22Rv1 (cell line): ENCODE measurements around the gene CD164L2.

Experiments
- H3K27ac ChIP-seq: fragments of 450-650 bp; 2 replicates; pipeline ENCODE4 v1.5.1; 2017
- ZFX ChIP-seq: fragments of 450-650 bp; IDR thresholded peaks from 2 replicates; pipeline ENCODE4 v1.6.1; 2017; ENCODE audit warnings: antibody characterized with exemption, borderline replicate concordance
- TF ChIP-seq, protein P1 (sequence below): fragments of 450-650 bp; IDR thresholded peaks from 2 replicates; pipeline ENCODE4 v1.5.1; 2017; ENCODE audit warnings: mild to moderate bottlenecking

CD164L2 gene

DNA sequence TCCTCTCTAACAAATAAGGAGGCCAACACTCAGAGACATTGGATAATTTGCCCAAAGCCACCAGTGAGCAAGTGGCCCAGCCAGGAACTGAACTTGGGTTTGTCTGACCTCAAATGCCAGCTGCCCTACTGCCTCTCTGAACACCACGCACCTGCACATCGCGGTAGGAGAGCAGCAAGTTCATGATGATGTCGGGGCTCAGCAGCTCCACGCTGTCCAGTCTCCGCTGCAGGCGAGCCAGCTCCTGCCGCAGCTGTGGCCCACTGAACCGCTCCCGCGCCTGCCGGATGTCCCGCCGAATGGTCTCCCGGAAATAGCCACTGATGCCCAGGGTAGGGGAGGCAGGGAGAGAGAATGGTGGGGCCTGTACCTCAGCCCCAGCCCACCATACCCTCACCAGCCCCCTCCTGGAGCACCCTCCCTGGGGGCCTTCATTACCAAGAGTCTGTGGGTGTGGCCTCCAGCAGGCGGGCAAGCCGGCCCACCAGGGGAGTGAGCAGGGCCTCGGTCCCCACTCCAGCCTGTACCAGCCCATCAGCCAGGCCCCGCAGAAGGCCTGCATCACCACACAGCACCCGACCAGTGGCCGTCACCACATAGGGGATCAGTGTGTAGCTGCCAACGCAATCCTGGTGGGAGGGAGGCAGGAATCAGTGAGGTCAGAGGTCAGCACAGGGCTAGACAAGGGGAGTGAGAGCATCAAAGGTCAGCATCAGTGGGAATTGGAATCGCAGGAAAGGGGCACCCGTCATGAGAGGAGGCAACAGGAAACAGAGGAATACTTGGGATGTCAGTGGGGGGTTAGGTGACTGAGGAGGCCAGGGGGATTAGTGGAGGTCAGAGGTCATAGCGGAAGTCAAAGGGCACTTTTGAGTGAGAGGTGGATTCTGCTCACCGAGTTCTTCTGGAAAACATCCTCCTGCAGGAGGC lies 19.1 kb downstream of the CD164L2 start:
- H3K27ac ChIP-seq = no peak overlapping the region
- TF ChIP-seq, protein P1, sequence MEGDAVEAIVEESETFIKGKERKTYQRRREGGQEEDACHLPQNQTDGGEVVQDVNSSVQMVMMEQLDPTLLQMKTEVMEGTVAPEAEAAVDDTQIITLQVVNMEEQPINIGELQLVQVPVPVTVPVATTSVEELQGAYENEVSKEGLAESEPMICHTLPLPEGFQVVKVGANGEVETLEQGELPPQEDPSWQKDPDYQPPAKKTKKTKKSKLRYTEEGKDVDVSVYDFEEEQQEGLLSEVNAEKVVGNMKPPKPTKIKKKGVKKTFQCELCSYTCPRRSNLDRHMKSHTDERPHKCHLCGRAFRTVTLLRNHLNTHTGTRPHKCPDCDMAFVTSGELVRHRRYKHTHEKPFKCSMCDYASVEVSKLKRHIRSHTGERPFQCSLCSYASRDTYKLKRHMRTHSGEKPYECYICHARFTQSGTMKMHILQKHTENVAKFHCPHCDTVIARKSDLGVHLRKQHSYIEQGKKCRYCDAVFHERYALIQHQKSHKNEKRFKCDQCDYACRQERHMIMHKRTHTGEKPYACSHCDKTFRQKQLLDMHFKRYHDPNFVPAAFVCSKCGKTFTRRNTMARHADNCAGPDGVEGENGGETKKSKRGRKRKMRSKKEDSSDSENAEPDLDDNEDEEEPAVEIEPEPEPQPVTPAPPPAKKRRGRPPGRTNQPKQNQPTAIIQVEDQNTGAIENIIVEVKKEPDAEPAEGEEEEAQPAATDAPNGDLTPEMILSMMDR = no peak
- no peak for TF ChIP-seq ZFX

DNA sequence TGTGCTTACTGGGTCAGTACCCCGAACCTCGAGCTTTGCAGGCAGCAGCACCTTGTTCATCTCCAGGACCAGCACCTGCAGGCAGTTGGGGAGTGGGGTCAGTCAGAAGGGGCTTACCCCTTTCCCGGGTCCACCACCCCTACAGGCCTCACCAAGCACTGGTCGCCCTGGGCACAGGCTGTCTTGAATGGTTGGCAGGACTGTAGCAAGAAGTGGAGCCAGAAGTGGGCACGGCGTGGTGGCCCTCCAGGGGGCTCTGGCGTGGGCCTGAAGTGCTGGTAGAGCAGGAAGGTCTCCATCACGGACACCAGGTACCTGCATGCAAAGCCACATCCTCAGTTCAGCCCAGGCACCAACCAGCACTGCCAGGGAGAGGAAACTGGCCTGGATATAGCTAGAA lies 21.6 kb downstream of the CD164L2 start:
- TF ChIP-seq, protein P1 = no peak
- no peak overlapping the region for H3K27ac ChIP-seq

DNA sequence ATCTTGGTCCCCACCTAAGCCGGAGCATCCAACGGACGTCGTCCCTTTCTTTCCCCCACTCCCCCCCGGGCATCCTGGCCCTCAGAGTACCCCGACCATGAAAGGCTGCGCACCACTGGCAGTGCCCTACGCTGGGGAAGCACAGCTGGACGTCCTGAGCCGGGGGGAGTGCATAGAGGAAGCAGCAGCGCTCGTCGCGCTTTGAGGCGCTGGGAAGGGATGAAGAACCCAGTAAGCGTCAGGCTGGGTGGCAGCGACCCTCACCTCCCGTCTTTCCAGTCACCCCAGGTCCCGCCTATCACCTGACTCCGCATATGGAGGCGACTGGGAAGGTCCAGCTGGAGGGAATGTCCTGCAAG lies 22.1 kb downstream of the CD164L2 start:
- no peak for TF ChIP-seq ZFX
- TF ChIP-seq, protein P1 = no peak
- no peak overlapping the region for H3K27ac ChIP-seq

DNA sequence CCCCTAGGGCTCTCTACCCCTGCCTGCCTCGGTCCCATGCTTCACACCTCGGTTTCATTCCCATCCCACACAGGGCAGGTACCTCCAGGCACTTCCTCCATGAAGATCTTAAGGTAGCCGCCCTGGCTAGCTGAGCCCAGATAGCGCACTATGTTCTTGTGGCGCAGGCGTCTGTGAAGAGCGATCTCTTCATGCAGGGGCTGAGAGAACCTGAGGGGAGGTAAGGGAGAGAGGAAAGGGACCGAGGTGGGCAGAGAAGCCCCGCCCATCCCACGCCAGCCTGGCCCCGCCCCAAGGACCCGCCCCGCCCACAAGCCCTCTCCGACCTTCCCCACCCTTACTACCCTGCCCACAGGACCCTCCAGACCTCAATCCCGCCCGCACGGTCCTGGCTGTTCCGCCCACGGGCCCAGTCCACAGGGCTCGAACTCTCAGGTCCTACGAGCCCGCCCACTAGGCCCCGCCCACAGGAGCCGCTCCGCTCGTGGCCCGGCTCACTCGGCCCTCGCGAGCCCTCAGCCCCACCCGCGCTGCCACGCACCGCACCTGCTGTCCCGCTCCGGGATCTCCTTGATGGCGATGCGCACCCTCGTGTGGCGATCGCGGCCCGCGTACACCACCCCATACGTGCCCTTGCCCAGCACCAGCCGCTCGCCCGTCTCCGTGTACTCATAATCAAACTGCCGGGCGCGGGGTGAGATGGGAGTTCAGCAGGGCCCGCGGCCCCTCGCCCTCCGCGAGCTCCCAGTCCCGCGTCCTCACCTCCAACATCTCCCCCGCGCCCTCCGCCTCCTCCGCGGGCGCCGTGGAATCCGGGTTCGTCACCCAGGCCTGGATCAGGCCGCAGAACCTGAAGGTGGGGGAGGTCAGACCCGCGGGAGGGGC lies 22.7 kb downstream of the CD164L2 start:
- H3K27ac ChIP-seq = no peak overlapping the region

DNA sequence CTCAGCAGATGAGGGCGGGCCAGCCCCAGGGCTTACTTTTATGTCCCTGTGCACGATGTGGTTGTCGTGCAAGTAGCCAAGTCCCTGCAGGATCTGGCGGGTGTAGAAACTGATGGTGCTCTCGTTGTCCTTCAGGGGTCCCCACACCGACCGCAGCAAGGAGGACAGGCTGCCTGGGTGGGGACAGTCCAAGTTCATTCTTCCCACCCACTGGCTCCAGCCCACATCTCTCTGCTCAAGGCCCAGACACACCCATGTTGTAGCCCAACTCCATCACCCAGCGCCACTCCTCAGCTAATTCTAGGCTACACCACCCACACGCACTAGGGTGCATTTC lies 23.3 kb downstream of the CD164L2 start:
- no peak overlapping the region for H3K27ac ChIP-seq
- no peak for TF ChIP-seq ZFX

More for the DNA sequence above, 22.7 kb downstream of the CD164L2 start:
- no peak for TF ChIP-seq ZFX
- TF ChIP-seq, protein P1 = no peak

DNA sequence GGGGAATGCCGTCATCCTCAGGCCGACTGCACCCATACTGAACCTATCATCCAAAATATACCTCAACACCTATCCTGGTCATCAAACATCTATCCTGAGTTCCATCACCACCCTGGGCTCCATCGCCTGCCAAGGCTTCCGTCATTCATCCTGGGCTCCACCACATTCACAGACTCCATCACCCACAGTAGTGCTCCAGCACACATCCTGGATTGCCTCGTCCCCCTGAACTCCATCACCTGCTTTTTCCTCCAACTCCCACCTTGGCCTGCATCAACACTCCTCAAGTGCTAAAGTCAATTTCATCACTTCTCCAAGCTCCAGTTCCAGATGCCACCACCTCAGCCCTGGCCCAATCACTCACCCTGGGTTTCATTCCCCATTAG lies 24.2 kb downstream of the CD164L2 start:
- TF ChIP-seq ZFX = no peak
- TF ChIP-seq, protein P1 = no peak
- H3K27ac ChIP-seq = no peak overlapping the region

DNA sequence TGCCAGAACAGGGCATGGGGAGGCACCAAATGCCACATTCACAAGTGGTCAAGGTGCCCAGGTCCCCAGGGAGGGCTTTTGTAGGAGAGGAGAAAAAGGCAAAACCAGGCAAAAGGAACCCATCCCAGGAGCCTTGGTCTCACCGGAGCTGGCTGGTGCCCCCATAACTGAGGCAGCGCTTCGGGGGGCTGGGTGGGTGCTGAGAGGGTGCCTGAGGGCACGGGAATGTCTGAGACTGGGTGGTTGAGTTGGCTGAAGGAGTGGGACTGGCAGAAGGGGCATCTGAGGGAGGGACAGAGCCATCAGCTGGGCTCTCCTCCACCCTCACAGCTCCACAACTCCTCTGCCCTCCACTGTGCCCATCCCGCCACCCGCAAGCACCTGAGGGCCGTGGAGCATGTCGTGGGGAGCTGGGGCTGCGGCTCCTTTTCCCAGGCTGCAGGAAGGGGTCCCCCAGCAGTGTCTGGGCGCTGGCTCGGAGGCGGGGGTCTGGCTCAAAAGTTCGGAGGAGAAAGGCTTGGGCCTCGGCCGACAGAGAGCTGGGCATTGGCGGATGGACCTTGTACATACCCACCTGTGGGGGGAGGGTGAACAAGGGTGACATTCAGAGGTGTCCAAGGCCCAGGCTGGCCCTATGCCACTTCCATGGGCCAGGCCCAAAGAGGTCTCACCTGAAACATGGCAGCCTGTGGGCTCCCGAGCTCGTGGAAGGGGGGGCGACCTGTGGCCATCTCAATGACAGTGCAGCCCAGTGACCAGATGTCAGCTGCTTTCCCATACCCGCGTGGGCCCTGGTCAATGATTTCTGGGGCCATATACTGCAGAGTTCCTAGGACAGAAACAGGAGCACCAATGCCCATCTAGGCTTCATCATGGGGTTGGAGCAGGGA lies 24.9 kb downstream of the CD164L2 start:
- TF ChIP-seq, protein P1 = no peak
- no peak for TF ChIP-seq ZFX
- peak overlapping the region; percentile 39; the same call in 1 of the 2 replicates for H3K27ac ChIP-seq
